Measurements from ENCODE around the gene UBL7.
"Not testable (repeated sequence)": the region's sequence is repeated elsewhere in the genome, so short reads cannot be mapped to it uniquely, and the experiment has no call there.

DNA sequence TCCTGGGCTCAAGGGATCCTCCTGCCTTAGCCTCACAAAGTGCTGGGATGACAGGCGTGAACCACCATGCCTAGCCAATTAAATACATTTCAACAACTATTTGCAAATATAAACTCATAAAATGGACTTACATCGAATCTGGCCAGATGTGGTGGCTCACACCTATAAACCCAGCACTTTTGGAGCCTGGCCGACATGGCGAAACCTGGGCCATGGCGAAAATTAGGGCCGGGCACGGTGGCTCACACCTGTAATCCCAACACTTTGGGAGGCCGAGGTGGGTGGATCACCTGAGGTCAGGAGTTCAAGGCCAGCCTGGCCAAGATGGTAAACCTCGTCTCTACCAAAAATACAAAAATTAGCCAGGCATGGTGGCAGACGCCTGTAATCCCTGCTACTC lies 3.9 kb downstream of the UBL7 start:
- TF ChIP-seq, protein P1, sequence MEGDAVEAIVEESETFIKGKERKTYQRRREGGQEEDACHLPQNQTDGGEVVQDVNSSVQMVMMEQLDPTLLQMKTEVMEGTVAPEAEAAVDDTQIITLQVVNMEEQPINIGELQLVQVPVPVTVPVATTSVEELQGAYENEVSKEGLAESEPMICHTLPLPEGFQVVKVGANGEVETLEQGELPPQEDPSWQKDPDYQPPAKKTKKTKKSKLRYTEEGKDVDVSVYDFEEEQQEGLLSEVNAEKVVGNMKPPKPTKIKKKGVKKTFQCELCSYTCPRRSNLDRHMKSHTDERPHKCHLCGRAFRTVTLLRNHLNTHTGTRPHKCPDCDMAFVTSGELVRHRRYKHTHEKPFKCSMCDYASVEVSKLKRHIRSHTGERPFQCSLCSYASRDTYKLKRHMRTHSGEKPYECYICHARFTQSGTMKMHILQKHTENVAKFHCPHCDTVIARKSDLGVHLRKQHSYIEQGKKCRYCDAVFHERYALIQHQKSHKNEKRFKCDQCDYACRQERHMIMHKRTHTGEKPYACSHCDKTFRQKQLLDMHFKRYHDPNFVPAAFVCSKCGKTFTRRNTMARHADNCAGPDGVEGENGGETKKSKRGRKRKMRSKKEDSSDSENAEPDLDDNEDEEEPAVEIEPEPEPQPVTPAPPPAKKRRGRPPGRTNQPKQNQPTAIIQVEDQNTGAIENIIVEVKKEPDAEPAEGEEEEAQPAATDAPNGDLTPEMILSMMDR (IDR thresholded peaks at IDR 0.05) = not testable (repeated sequence)
- TF ChIP-seq EP300, POLR2AphosphoS5 (IDR thresholded peaks at IDR 0.05): not testable (repeated sequence)
